NB4 (cell line): ENCODE results near the gene EDARADD.

ENCODE experiments used
- CTCF ChIP-seq: IDR thresholded peaks from one replicate; pipeline ENCODE4 v1.5.1; 2012; ENCODE audit warnings: low read depth, low read length
- POLR2A ChIP-seq: IDR thresholded peaks from 2 replicates; pipeline ENCODE4 v1.6.1; 2011; ENCODE audit warnings: mild to moderate bottlenecking; ENCODE audit not compliant: insufficient read length; ENCODE audit errors: extremely low read depth

DNA sequence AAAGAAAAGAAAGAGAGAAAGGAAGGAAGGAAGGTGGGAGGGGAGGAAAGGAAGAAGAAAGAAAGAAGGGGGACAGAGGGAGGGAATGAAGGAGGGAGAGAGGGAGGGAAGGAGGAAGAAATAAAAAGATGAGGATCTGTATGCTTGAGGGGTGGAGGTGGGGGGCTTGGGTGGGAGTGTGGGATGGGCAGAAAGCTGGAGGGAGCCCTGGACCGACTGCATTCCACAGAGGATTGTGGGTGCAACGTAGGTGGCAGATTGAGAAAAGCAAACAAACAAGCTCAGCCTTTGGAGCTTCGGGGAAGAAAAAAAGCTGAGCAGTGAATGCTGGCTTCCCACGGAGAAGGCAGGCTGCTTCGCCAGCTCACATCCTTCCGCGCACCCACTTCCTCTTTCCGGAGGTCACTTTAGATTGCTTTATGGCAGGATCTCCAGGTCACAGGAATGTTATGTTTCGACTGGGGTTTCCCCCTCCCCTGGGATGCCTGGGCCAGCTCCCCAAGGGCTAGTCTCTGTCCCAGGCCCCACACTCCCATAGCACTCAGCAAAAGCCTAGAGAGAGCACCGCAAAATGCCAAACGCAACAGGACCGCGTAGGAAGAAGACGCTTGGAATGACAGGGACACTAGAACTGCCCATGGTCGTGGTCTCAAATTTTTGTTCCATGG, 109.0 kb downstream of the EDARADD start:
- TF ChIP-seq POLR2A (no peak), CTCF (no peak)
